ENCODE measurements around the gene CPNE4. TPM values are rescaled to one million over a fixed set of nuclear protein-coding genes. Genes with fewer than 3 reads are reported as not detected.

Gene CPNE4
- total RNA-seq, 1 experiment from 2014 or later, result not detected

GRCh38 chr3:131602011-131602779 is 432.6 kb downstream of the CPNE4 start:
- BruUV-seq (replicated peaks), result no TSS peak
- DNase-seq (no peak), ATAC-seq (no peak)
- ChIA-PET CTCF (no interaction called here), POLR2A (ENCODE audit: unreplicated experiment) (no interaction called here)
- H3K4me2 ChIP-seq (ENCODE audit: low read length), result no peak overlapping the region
- no peak overlapping the region for H2AFZ ChIP-seq (ENCODE audit: low read length)
- no peak overlapping the region for H3K9ac ChIP-seq (ENCODE audit: low read length)
- no peak overlapping the region for H3K27ac ChIP-seq (ENCODE audit: low read length)
- intact Hi-C loops (cut with micrococcal nuclease), result no loop called here
- H3K4me1 ChIP-seq (ENCODE audit: insufficient read depth, low read length), result no peaks in the 10 kb centered on the region
- H3K79me2 ChIP-seq (ENCODE audit: low read length), result no peaks in the 10 kb centered on the region
- TF ChIP-seq EZH2 (IDR thresholded peaks at IDR 0.05; ENCODE audit: low read length, unreplicated experiment), result no peak
- no peak for TF ChIP-seq EZH2phosphoT487 (IDR thresholded peaks at IDR 0.05; ENCODE audit: borderline replicate concordance, low read length)
- no peaks in the 10 kb centered on the region for H3K27me3 ChIP-seq (ENCODE audit: low read length)
- no peak overlapping the region for H3K4me3 ChIP-seq (ENCODE audit: low read length)
- H4K20me1 ChIP-seq (ENCODE audit: low read length), result no peaks in the 10 kb centered on the region
- no peaks in the 10 kb centered on the region for H3K9me2 ChIP-seq (replicated peaks; ENCODE audit: low read length)
- no peaks in the 10 kb centered on the region for H3F3A ChIP-seq (ENCODE audit: low read length, unreplicated experiment)
- H3K9me3 ChIP-seq (ENCODE audit: low read length), result no peaks in the 10 kb centered on the region
- H3K36me3 ChIP-seq (ENCODE audit: low read depth, low read length), result no peaks in the 10 kb centered on the region

- no peak for ATAC-seq
- CTCF ChIA-PET, result no interaction called here
- no peaks in the 10 kb centered on the region for H3K36me3 ChIP-seq (ENCODE audit: low read depth, low read length)
- H3K27me3 ChIP-seq (ENCODE audit: low read length), result no peaks in the 10 kb centered on the region
- POLR2A ChIA-PET (ENCODE audit: unreplicated experiment), result no interaction called here
- no peaks in the 10 kb centered on the region for H4K20me1 ChIP-seq (ENCODE audit: low read length)
- H3K9me2 ChIP-seq (replicated peaks; ENCODE audit: low read length), result no peaks in the 10 kb centered on the region
- no peaks in the 10 kb centered on the region for H3F3A ChIP-seq (ENCODE audit: low read length, unreplicated experiment)
- TF ChIP-seq EZH2 (IDR thresholded peaks at IDR 0.05; ENCODE audit: low read length, unreplicated experiment) (no peak), CTCF (conservative IDR thresholded peaks at IDR 0.05; ENCODE audit: low read depth, low read length) (no peak), EZH2phosphoT487 (IDR thresholded peaks at IDR 0.05; ENCODE audit: borderline replicate concordance, low read length) (no peak)
- intact Hi-C loops (cut with micrococcal nuclease), result no loop called here
- no peaks in the 10 kb centered on the region for H3K79me2 ChIP-seq (ENCODE audit: low read length)
- H2AFZ ChIP-seq (ENCODE audit: low read length), result no peak overlapping the region
- DNase-seq, result no peak
- no peaks in the 10 kb centered on the region for H3K4me1 ChIP-seq (ENCODE audit: insufficient read depth, low read length)
- no peak overlapping the region for H3K27ac ChIP-seq (ENCODE audit: low read length)
- no TSS peak for BruUV-seq (replicated peaks)
- H3K4me2 ChIP-seq (ENCODE audit: low read length), result no peak overlapping the region
- H3K9ac ChIP-seq (ENCODE audit: low read length), result no peak overlapping the region
- no peaks in the 10 kb centered on the region for H3K9me3 ChIP-seq (ENCODE audit: low read length)
- H3K4me3 ChIP-seq (ENCODE audit: low read length), result no peak overlapping the region
Measured at GRCh38 chr3:131597816-131598215, 437.0 kb downstream of the CPNE4 start.

GRCh38 chr3:131596884-131597283 is 437.9 kb downstream of the CPNE4 start:
- Histone ChIP-seq H3K9ac (ENCODE audit: low read length) (no peak overlapping the region), H3K36me3 (ENCODE audit: low read depth, low read length) (no peaks in the 10 kb centered on the region), H3K4me2 (ENCODE audit: low read length) (no peak overlapping the region), H3K27ac (ENCODE audit: low read length) (no peak overlapping the region), H3K9me2 (replicated peaks; ENCODE audit: low read length) (no peaks in the 10 kb centered on the region), H3F3A (ENCODE audit: low read length, unreplicated experiment) (no peaks in the 10 kb centered on the region), H3K79me2 (ENCODE audit: low read length) (no peaks in the 10 kb centered on the region), H3K27me3 (ENCODE audit: low read length) (no peaks in the 10 kb centered on the region), H3K4me3 (ENCODE audit: low read length) (no peak overlapping the region), H3K4me1 (ENCODE audit: insufficient read depth, low read length) (no peaks in the 10 kb centered on the region), H3K9me3 (ENCODE audit: low read length) (no peaks in the 10 kb centered on the region), H4K20me1 (ENCODE audit: low read length) (no peaks in the 10 kb centered on the region), H2AFZ (ENCODE audit: low read length) (no peak overlapping the region)
- ATAC-seq (peak; percentile 33), DNase-seq (peak; percentile 48)
- CTCF ChIA-PET, result no interaction called here
- POLR2A ChIA-PET (ENCODE audit: unreplicated experiment), result no interaction called here
- no peak for TF ChIP-seq EZH2 (IDR thresholded peaks at IDR 0.05; ENCODE audit: low read length, unreplicated experiment)
- no peak for TF ChIP-seq CTCF (conservative IDR thresholded peaks at IDR 0.05; ENCODE audit: low read depth, low read length)
- no peak for TF ChIP-seq EZH2phosphoT487 (IDR thresholded peaks at IDR 0.05; ENCODE audit: borderline replicate concordance, low read length)
- intact Hi-C loops (cut with micrococcal nuclease), result no loop called here
- no TSS peak for BruUV-seq (replicated peaks)
